Measurements from ENCODE around the gene TRPC5OS. TPM values are rescaled to one million over a fixed set of nuclear protein-coding genes. Genes with fewer than 3 reads are reported as not detected.

TRPC5OS gene
- not detected for total RNA-seq
- not detected for polyA plus RNA-seq
- long read RNA-seq, donor 1 = 0 reads
- long read RNA-seq, donor 2 = 0 reads
- long read RNA-seq, donor 3 = 0 reads

DNA sequence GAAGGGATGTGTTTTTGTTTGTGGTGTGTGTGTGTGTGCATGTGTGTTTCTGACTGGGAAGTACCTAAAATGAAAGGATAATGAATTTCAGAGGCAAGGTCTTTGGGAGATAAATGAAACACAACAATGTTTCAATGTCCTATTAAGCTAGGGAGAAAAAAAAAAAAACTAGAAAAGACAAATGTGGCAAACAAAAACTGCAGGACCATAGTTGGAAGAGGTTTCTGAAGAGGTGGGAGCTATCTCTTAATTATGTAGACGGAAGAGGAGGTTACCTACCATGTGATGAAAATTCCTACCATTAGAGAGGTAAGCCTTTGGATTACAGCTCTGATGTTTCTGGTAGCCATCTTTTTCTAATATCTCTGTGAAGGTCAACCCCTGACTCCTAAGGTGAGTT lies at the start of gene TRPC5OS:
Gene TRPC5OS (plus strand): TSS at position 301 of the 400 bp plus-strand sequence. CDS start 25,669 bp downstream, outside the sequence.
- intact Hi-C loops (cut with DNase I) = loop anchor here in 2 of 10 donors (10.0 kb wide), 3 partner anchors 269 to 769 kb away; no protein-coding TSS in a partner anchor
- no peak for DNase-seq

DNA sequence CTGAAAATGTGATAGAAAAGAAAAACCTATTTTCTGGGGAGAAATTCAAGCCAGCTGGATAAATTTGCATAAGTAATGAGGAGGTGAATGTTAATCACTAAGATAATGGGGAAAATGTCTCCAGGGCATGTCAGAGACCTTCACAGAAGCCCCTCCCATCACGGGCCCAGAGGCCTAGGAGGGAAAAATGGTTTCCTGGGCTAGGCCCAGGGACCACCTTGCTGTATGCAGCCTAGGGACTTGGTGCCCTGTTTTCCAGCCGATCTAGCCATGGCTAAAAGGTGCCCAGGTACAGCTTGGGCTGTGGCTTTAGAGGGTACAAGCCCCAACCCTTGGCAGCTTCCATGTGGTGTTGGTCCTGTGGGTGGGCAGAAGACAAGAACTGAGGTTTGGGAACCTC lies 46.6 kb upstream of the TRPC5OS start:
- no peak for DNase-seq
- Histone ChIP-seq H3K36me3 (no peaks in the 10 kb centered on the region), H3K27me3 (peaks cover 0 to 32% (median 0%) of the 10 kb centered on the region in 7 donors), H3K9me3 (no peaks in the 10 kb centered on the region), H3K4me3 (no peak overlapping the region), H3K4me1 (no peaks in the 10 kb centered on the region), H3K27ac (no peak overlapping the region)
- intact Hi-C loops (cut with DNase I) = no loop called here
- WGBS, 2 donors = 56 to 74% methylated on average over 2 of the region's 2 CpGs
- no peak for ATAC-seq
- TF ChIP-seq, protein P1, sequence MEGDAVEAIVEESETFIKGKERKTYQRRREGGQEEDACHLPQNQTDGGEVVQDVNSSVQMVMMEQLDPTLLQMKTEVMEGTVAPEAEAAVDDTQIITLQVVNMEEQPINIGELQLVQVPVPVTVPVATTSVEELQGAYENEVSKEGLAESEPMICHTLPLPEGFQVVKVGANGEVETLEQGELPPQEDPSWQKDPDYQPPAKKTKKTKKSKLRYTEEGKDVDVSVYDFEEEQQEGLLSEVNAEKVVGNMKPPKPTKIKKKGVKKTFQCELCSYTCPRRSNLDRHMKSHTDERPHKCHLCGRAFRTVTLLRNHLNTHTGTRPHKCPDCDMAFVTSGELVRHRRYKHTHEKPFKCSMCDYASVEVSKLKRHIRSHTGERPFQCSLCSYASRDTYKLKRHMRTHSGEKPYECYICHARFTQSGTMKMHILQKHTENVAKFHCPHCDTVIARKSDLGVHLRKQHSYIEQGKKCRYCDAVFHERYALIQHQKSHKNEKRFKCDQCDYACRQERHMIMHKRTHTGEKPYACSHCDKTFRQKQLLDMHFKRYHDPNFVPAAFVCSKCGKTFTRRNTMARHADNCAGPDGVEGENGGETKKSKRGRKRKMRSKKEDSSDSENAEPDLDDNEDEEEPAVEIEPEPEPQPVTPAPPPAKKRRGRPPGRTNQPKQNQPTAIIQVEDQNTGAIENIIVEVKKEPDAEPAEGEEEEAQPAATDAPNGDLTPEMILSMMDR (IDR thresholded peaks at IDR 0.05) = no peak

More for the DNA sequence above, at the start of gene TRPC5OS:
- peaks cover 0 to 57% (median 0%) of the 10 kb centered on the region in 7 donors for H3K27me3 ChIP-seq
- TF ChIP-seq, protein P1 (IDR thresholded peaks at IDR 0.05) = no peak
- no peak within 1 kb of the TSS for H3K4me3 ChIP-seq
- H3K4me1 ChIP-seq = no peaks in the 10 kb centered on the region
- no peak within 1 kb of the TSS for H3K27ac ChIP-seq
- no peaks in the 10 kb centered on the region for H3K36me3 ChIP-seq
- no peaks in the 10 kb centered on the region for H3K9me3 ChIP-seq
- ATAC-seq = no peak
- 93 to 100% methylated on average over 1 of the region's 1 CpG for WGBS, 2 donors

DNA sequence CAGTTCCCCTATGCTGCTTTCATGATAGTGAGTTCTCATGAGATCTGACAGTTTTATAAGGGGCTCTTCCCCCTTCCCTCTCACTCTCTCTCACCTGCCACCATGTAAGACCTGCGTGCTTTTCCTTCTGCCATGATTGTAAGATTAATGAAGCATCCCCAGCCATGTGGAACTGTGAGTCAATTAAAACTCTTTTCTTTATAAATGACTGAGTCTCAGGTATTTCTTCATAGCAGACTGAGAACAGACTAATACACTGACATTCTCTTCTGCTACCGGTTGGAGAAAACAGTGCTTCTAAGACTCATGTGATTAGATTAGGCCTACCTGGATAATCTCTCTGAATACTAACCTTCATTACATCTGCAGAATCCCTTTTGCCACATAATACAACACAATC lies 45.4 kb upstream of the TRPC5OS start:
- 81 to 82% methylated on average over 2 of the region's 2 CpGs for WGBS, 2 donors
- no peak for ATAC-seq
- H3K27ac ChIP-seq = no peak overlapping the region
- H3K36me3 ChIP-seq = no peaks in the 10 kb centered on the region
- H3K9me3 ChIP-seq = no peaks in the 10 kb centered on the region
- intact Hi-C loops (cut with DNase I) = no loop called here
- H3K27me3 ChIP-seq = peaks cover 0 to 34% (median 0%) of the 10 kb centered on the region in 7 donors
- no peaks in the 10 kb centered on the region for H3K4me1 ChIP-seq
- no peak overlapping the region for H3K4me3 ChIP-seq
- TF ChIP-seq, protein P1 (IDR thresholded peaks at IDR 0.05) = no peak
- no peak for DNase-seq

DNA sequence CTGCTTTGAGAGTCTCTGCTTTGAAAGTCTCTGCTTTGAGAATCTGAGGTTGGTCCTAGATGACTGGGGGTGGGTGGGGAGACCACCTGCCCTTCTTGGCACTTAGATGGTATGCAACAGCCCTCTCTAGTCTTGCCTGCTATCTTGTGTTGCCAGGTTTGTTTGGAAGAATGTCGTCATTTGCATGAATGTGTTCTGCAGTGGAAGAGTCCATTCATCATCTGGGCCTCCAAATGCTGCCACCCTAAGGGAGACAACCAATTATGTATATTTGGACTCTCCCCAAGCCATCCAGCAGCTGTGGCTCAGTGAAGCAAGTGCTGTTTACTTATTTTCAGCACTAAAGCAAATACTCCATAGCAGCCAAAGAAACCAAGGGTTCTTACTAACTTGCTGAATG lies 44.6 kb upstream of the TRPC5OS start:
- WGBS, 2 donors = 69 to 74% methylated on average over 1 of the region's 1 CpG
- H3K4me3 ChIP-seq = no peak overlapping the region
- ATAC-seq (no peak), DNase-seq (no peak)
- no peaks in the 10 kb centered on the region for H3K36me3 ChIP-seq
- no peak overlapping the region for H3K27ac ChIP-seq
- no peaks in the 10 kb centered on the region for H3K9me3 ChIP-seq
- peaks cover 0 to 31% (median 0%) of the 10 kb centered on the region in 7 donors for H3K27me3 ChIP-seq
- intact Hi-C loops (cut with DNase I) = no loop called here
- TF ChIP-seq, protein P1 (IDR thresholded peaks at IDR 0.05) = no peak
- H3K4me1 ChIP-seq = no peaks in the 10 kb centered on the region

Measured in heart right ventricle (tissue), 16 donors.